ENCODE measurements around the gene PEBP1. TPM values are rescaled to one million over a fixed set of nuclear protein-coding genes. Genes with fewer than 3 reads are reported as not detected.

Gene PEBP1
- total RNA-seq, result 124 TPM

- peak within 1 kb of the TSS; percentile 89 for H3K27ac ChIP-seq (ENCODE audit: low read depth, low read length)
- no peaks in the 10 kb centered on the region for H3K9me3 ChIP-seq (ENCODE audit: control insufficient read depth in 3 of 3, low read length in 3 of 3)
- H3K4me1 ChIP-seq (ENCODE audit: control insufficient read depth in 3 of 3, insufficient read depth in 3 of 3, low read length in 3 of 3), result peaks cover 16 to 40% (median 25%) of the 10 kb centered on the region in 3 donors
- H3K4me3 ChIP-seq (ENCODE audit: low read length in 3 of 3), result peak within 1 kb of the TSS; percentile 85 to 93 (median 88)
- H3K9ac ChIP-seq (ENCODE audit: low read depth in 1 of 3, low read length in 3 of 3), result peak within 1 kb of the TSS; percentile 94 to 98 (median 94)
- H3K36me3 ChIP-seq (ENCODE audit: control insufficient read depth in 3 of 3, insufficient read depth in 3 of 3, low read length in 3 of 3), result peaks cover 15 to 21% (median 17%) of the 10 kb centered on the region in 3 donors
- no peaks in the 10 kb centered on the region for H3K27me3 ChIP-seq (ENCODE audit: control insufficient read depth in 3 of 3, insufficient read depth in 3 of 3, low read length in 3 of 3)
Observed at GRCh38 chr12:118135788-118136558, at the start of gene PEBP1. PEBP1 (plus strand) TSS chr12:118136124; CDS start chr12:118136210, 86 bp downstream.

DNA sequence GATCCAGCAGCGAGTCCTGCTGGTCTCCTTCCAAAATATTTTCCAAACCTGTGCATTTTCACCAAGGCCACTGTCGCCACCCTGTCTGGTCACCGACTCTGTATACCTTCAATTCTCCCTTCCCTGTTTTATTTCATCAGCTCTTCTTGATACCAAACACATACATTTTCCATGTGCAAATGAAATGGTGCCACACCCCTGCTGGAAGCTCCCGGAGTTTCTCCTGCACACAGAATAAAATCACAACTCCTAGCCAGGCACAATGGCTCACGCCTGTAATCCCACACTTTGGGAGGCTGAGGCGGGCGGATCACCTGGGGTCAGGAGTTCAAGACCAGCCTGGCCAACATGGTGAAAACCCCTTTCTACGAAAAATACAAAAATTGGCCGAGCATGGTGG lies 46.1 kb upstream of the PEBP1 start:
- no peak overlapping the region for H3K9ac ChIP-seq (ENCODE audit: low read depth in 1 of 3, low read length in 3 of 3)
- peaks cover 5 to 19% (median 9%) of the 10 kb centered on the region in 3 donors for H3K36me3 ChIP-seq (ENCODE audit: control insufficient read depth in 3 of 3, insufficient read depth in 3 of 3, low read length in 3 of 3)
- no peak overlapping the region for H3K27ac ChIP-seq (ENCODE audit: low read depth, low read length)
- no peak overlapping the region for H3K4me3 ChIP-seq (ENCODE audit: low read length in 3 of 3)
- H3K27me3 ChIP-seq (ENCODE audit: control insufficient read depth in 3 of 3, insufficient read depth in 3 of 3, low read length in 3 of 3), result no peaks in the 10 kb centered on the region
- H3K9me3 ChIP-seq (ENCODE audit: control insufficient read depth in 3 of 3, low read length in 3 of 3), result no peaks in the 10 kb centered on the region
- H3K4me1 ChIP-seq (ENCODE audit: control insufficient read depth in 3 of 3, insufficient read depth in 3 of 3, low read length in 3 of 3), result peaks cover 0 to 5% (median 2%) of the 10 kb centered on the region in 3 donors

- Histone ChIP-seq H3K4me1 (ENCODE audit: control insufficient read depth in 3 of 3, insufficient read depth in 3 of 3, low read length in 3 of 3) (peaks cover 0 to 5% (median 2%) of the 10 kb centered on the region in 3 donors), H3K4me3 (ENCODE audit: low read length in 3 of 3) (no peak overlapping the region), H3K9ac (ENCODE audit: low read depth in 1 of 3, low read length in 3 of 3) (no peak overlapping the region), H3K27ac (ENCODE audit: low read depth, low read length) (peak overlapping the region; percentile 62), H3K36me3 (ENCODE audit: control insufficient read depth in 3 of 3, insufficient read depth in 3 of 3, low read length in 3 of 3) (peaks cover 9 to 19% (median 10%) of the 10 kb centered on the region in 3 donors), H3K27me3 (ENCODE audit: control insufficient read depth in 3 of 3, insufficient read depth in 3 of 3, low read length in 3 of 3) (no peaks in the 10 kb centered on the region), H3K9me3 (ENCODE audit: control insufficient read depth in 3 of 3, low read length in 3 of 3) (no peaks in the 10 kb centered on the region)
Observed at GRCh38 chr12:118094039-118094438, 41.9 kb upstream of the PEBP1 start.

DNA sequence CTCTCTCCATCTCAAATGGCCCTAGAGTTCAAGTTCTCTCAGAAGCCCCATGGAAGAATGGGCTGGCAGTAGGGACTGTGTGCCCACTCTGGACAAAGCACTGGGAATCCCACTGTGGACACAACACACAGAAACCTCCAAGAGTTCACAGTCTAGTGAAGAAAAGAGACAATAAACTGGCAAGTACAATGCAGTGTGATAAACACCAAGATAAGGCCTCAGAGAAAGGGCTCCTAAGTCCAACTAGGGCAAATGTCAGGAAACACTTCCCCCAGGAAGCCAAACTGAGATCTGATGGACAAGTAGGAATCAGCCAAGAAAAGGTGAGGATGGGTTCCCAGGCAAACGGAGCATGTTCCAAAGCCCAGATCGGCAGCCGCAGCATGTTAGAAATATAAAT lies 37.5 kb upstream of the PEBP1 start:
- Histone ChIP-seq H3K4me3 (ENCODE audit: low read length in 3 of 3) (no peak overlapping the region), H3K9ac (ENCODE audit: low read depth in 1 of 3, low read length in 3 of 3) (no peak overlapping the region), H3K36me3 (ENCODE audit: control insufficient read depth in 3 of 3, insufficient read depth in 3 of 3, low read length in 3 of 3) (peaks cover 3 to 4% (median 4%) of the 10 kb centered on the region in 3 donors), H3K27me3 (ENCODE audit: control insufficient read depth in 3 of 3, insufficient read depth in 3 of 3, low read length in 3 of 3) (no peaks in the 10 kb centered on the region), H3K27ac (ENCODE audit: low read depth, low read length) (no peak overlapping the region), H3K9me3 (ENCODE audit: control insufficient read depth in 3 of 3, low read length in 3 of 3) (no peaks in the 10 kb centered on the region), H3K4me1 (ENCODE audit: control insufficient read depth in 3 of 3, insufficient read depth in 3 of 3, low read length in 3 of 3) (peaks cover 7 to 16% (median 12%) of the 10 kb centered on the region in 3 donors)

- no peak overlapping the region for H3K27ac ChIP-seq (ENCODE audit: low read depth, low read length)
- H3K36me3 ChIP-seq (ENCODE audit: control insufficient read depth in 3 of 3, insufficient read depth in 3 of 3, low read length in 3 of 3), result peaks cover 3 to 4% (median 4%) of the 10 kb centered on the region in 3 donors
Observed at GRCh38 chr12:118098911-118099671, 36.8 kb upstream of the PEBP1 start.

GRCh38 chr12:118101051-118101450 lies 34.9 kb upstream of the PEBP1 start:
- Histone ChIP-seq H3K4me3 (ENCODE audit: low read length in 3 of 3) (no peak overlapping the region), H3K9me3 (ENCODE audit: control insufficient read depth in 3 of 3, low read length in 3 of 3) (no peaks in the 10 kb centered on the region), H3K27ac (ENCODE audit: low read depth, low read length) (no peak overlapping the region), H3K9ac (ENCODE audit: low read depth in 1 of 3, low read length in 3 of 3) (no peak overlapping the region), H3K27me3 (ENCODE audit: control insufficient read depth in 3 of 3, insufficient read depth in 3 of 3, low read length in 3 of 3) (no peaks in the 10 kb centered on the region), H3K36me3 (ENCODE audit: control insufficient read depth in 3 of 3, insufficient read depth in 3 of 3, low read length in 3 of 3) (no peaks in the 10 kb centered on the region), H3K4me1 (ENCODE audit: control insufficient read depth in 3 of 3, insufficient read depth in 3 of 3, low read length in 3 of 3) (peaks cover 7 to 14% (median 10%) of the 10 kb centered on the region in 3 donors)

More at GRCh38 chr12:118098911-118099671, 36.8 kb upstream of the PEBP1 start:
- Histone ChIP-seq H3K9me3 (ENCODE audit: control insufficient read depth in 3 of 3, low read length in 3 of 3) (no peaks in the 10 kb centered on the region), H3K27me3 (ENCODE audit: control insufficient read depth in 3 of 3, insufficient read depth in 3 of 3, low read length in 3 of 3) (no peaks in the 10 kb centered on the region), H3K4me1 (ENCODE audit: control insufficient read depth in 3 of 3, insufficient read depth in 3 of 3, low read length in 3 of 3) (peaks cover 7 to 14% (median 10%) of the 10 kb centered on the region in 3 donors), H3K4me3 (ENCODE audit: low read length in 3 of 3) (no peak overlapping the region), H3K9ac (ENCODE audit: low read depth in 1 of 3, low read length in 3 of 3) (no peak overlapping the region)

DNA sequence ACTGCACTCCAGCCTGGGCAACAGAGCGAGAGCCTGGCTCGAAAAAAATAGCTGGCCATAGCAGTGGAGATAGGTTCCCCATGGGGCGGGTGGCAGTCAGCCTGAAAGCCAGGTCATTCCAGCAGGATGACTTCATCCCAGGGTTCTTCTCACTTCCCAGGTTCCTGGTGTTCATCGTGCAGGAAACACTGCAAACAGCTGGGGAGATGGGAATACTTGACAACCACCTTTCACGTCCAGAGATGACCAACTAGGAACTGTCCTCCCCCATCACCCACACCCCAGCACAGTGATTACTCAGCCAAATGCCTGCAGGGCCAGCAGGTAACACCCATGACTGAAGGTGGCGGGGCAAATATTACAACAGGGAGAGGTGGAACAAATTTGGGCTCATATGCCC lies 33.9 kb upstream of the PEBP1 start:
- no peaks in the 10 kb centered on the region for H3K27me3 ChIP-seq (ENCODE audit: control insufficient read depth in 3 of 3, insufficient read depth in 3 of 3, low read length in 3 of 3)
- H3K4me3 ChIP-seq (ENCODE audit: low read length in 3 of 3), result no peak overlapping the region
- no peaks in the 10 kb centered on the region for H3K36me3 ChIP-seq (ENCODE audit: control insufficient read depth in 3 of 3, insufficient read depth in 3 of 3, low read length in 3 of 3)
- no peak overlapping the region for H3K9ac ChIP-seq (ENCODE audit: low read depth in 1 of 3, low read length in 3 of 3)
- H3K9me3 ChIP-seq (ENCODE audit: control insufficient read depth in 3 of 3, low read length in 3 of 3), result no peaks in the 10 kb centered on the region
- H3K4me1 ChIP-seq (ENCODE audit: control insufficient read depth in 3 of 3, insufficient read depth in 3 of 3, low read length in 3 of 3), result peaks cover 7 to 14% (median 10%) of the 10 kb centered on the region in 3 donors
- no peak overlapping the region for H3K27ac ChIP-seq (ENCODE audit: low read depth, low read length)

- Histone ChIP-seq H3K9ac (ENCODE audit: low read depth in 1 of 3, low read length in 3 of 3) (peak overlapping the region in 2 of 3 donors; percentile 85 to 90), H3K27ac (ENCODE audit: low read depth, low read length) (no peak overlapping the region)
Observed at GRCh38 chr12:118102609-118103008, 33.3 kb upstream of the PEBP1 start.

GRCh38 chr12:118103201-118103600 lies 32.7 kb upstream of the PEBP1 start:
- Histone ChIP-seq H3K27ac (ENCODE audit: low read depth, low read length) (peak overlapping the region; percentile 85), H3K4me1 (ENCODE audit: control insufficient read depth in 3 of 3, insufficient read depth in 3 of 3, low read length in 3 of 3) (peaks cover 7 to 14% (median 10%) of the 10 kb centered on the region in 3 donors), H3K4me3 (ENCODE audit: low read length in 3 of 3) (peak overlapping the region; percentile 81 to 85 (median 84)), H3K27me3 (ENCODE audit: control insufficient read depth in 3 of 3, insufficient read depth in 3 of 3, low read length in 3 of 3) (no peaks in the 10 kb centered on the region), H3K36me3 (ENCODE audit: control insufficient read depth in 3 of 3, insufficient read depth in 3 of 3, low read length in 3 of 3) (no peaks in the 10 kb centered on the region), H3K9me3 (ENCODE audit: control insufficient read depth in 3 of 3, low read length in 3 of 3) (no peaks in the 10 kb centered on the region), H3K9ac (ENCODE audit: low read depth in 1 of 3, low read length in 3 of 3) (peak overlapping the region; percentile 85 to 90 (median 88))

More at GRCh38 chr12:118102609-118103008, 33.3 kb upstream of the PEBP1 start:
- Histone ChIP-seq H3K4me3 (ENCODE audit: low read length in 3 of 3) (peak overlapping the region; percentile 81 to 85 (median 84)), H3K9me3 (ENCODE audit: control insufficient read depth in 3 of 3, low read length in 3 of 3) (no peaks in the 10 kb centered on the region), H3K4me1 (ENCODE audit: control insufficient read depth in 3 of 3, insufficient read depth in 3 of 3, low read length in 3 of 3) (peaks cover 7 to 14% (median 10%) of the 10 kb centered on the region in 3 donors), H3K36me3 (ENCODE audit: control insufficient read depth in 3 of 3, insufficient read depth in 3 of 3, low read length in 3 of 3) (no peaks in the 10 kb centered on the region), H3K27me3 (ENCODE audit: control insufficient read depth in 3 of 3, insufficient read depth in 3 of 3, low read length in 3 of 3) (no peaks in the 10 kb centered on the region)
